Neural progenitor cell (in vitro differentiated cells): ENCODE measurements around the gene NKD1.

Experiments used
- CTCF ChIP-seq: fragments of 200-600 bp; sonication (generic); IDR thresholded peaks from 2 replicates; pipeline ENCODE4 v1.5.1; 2017; ENCODE audit warnings: antibody characterized with exemption, mild to moderate bottlenecking
- EZH2 ChIP-seq: fragments of 200-600 bp; sonication (generic); IDR thresholded peaks from 2 replicates; pipeline ENCODE4 v1.6.1; 2017; ENCODE audit warnings: antibody characterized with exemption, mild to moderate bottlenecking, moderate library complexity
- EZH2phosphoT487 ChIP-seq: fragments of 200-600 bp; sonication (generic); IDR thresholded peaks from 2 replicates; pipeline ENCODE4 v1.6.1; 2017; ENCODE audit warnings: antibody characterized with exemption

- TF ChIP-seq CTCF, result no peak
- no peak for TF ChIP-seq EZH2phosphoT487
- no peak for TF ChIP-seq EZH2
Observed at GRCh38 chr16:50529334-50529733, 18.9 kb upstream of the NKD1 start.
